ENCODE results near the gene ATAD3B. TPM values are rescaled to one million over a fixed set of nuclear protein-coding genes. Genes with fewer than 3 reads are reported as not detected.

Gene ATAD3B
- total RNA-seq, 2 experiments from 2014 or later = 75.7 to 77.4 TPM

DNA sequence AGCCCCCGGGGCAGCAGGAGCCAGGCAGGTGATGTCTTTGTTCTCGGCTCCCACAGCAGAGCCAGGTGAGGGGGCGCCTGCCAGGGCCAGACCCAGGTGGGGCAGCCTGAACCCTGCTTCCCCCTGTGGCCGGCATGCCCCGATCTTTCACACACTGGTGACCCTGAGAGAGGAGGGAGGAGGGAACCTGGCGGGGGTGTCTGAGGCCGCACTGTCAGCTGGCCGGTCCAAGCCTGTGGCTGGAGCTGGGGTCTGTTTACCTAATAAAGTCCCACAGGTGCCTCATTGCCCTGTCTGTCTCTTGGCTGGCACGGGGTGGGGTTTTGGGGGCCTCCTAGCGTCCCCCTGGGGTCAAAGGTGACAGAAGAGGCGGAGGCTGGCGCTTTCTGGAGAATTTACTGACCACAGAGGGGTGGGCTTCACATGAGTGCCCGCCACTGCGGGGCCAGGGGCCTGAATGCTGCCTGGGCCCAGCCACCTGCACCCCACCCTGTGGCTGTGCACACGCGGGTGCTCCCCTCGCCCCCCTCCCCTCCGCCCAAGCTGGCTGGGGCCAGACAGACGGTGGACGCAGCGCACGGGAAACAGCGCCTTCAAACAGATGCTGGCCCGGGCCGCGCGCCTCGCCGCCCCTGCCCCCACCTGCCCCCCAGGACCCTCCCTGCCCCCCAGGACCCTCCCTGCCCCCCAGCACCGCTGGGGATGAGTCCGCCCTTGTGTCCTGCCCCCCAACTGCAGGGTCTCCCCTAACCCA, 63.0 kb downstream of the ATAD3B start:
- no peaks in the 10 kb centered on the region for H3K27me3 Mint-ChIP-seq
- no peak overlapping the region for H3K27ac Mint-ChIP-seq
- DNase-seq = no peak
- H3K4me3 Mint-ChIP-seq = no peak overlapping the region
- H3K36me3 Mint-ChIP-seq = peaks cover 29% of the 10 kb centered on the region
- peaks cover 7% of the 10 kb centered on the region for H3K9me3 Mint-ChIP-seq
- H3K4me1 Mint-ChIP-seq = peaks cover 1% of the 10 kb centered on the region

DNA sequence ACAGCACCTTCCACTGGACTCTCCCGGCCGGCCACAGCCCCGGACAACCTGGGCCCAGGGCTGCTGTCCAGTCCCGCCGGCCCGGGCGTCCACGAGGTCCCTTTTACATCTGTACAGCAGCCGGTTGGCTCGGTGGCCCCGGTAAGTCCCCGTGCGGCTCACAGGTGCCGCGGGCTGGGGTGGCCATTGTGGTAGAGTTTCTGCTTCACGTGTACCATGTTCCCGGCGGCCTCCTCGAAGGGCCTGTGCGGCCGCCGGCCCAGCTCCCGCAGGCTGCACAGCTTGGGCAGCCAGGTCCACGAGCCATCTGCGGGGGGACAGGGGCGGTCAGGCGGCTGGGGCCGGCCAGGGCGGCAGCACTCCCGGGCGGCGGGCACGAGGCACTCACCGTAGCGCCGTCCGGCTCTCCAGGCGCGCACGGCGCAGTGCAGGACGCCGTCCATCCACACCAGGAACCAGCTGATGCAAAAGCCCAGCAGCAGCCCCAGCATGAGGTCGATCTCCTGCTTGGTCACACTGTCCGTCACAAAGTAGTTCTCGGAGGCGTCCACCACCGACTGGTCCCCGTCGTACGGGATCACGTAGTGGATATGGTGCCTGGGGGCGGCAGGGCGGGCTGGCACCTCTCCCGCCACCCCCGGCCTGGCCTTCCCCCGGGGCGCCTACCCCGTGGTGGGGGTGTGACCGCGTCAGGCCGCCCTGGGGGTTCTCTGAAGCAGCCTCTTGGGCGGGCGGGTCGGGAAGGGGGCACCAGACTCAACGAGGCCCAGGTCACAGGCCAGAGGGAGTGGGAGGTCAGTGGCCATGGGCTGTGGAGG, 63.8 kb downstream of the ATAD3B start:
- Mint-ChIP-seq H3K27me3 (no peaks in the 10 kb centered on the region), H3K36me3 (peaks cover 20% of the 10 kb centered on the region), H3K4me3 (no peak overlapping the region), H3K4me1 (peaks cover 1% of the 10 kb centered on the region), H3K9me3 (peaks cover 7% of the 10 kb centered on the region), H3K27ac (no peak overlapping the region)
- no peak for DNase-seq

- peaks cover 14% of the 10 kb centered on the region for H3K36me3 Mint-ChIP-seq
- H3K4me3 Mint-ChIP-seq = no peak overlapping the region
- H3K27ac Mint-ChIP-seq = no peak overlapping the region
- peaks cover 1% of the 10 kb centered on the region for H3K4me1 Mint-ChIP-seq
- no peak for DNase-seq
- peaks cover 5% of the 10 kb centered on the region for H3K9me3 Mint-ChIP-seq
- no peaks in the 10 kb centered on the region for H3K27me3 Mint-ChIP-seq
These were observed 64.7 kb downstream of the ATAD3B start for GRCh38 chr1:1536019-1536937.

GRCh38 chr1:1536938-1537546, 65.5 kb downstream of the ATAD3B start:
- H3K4me3 Mint-ChIP-seq = no peak overlapping the region
- H3K9me3 Mint-ChIP-seq = peaks cover 1% of the 10 kb centered on the region
- H3K27me3 Mint-ChIP-seq = no peaks in the 10 kb centered on the region
- no peak overlapping the region for H3K27ac Mint-ChIP-seq
- DNase-seq = no peak
- H3K36me3 Mint-ChIP-seq = peaks cover 12% of the 10 kb centered on the region
- H3K4me1 Mint-ChIP-seq = peaks cover 1% of the 10 kb centered on the region

- Mint-ChIP-seq H3K9me3 (no peaks in the 10 kb centered on the region), H3K27ac (no peak overlapping the region), H3K36me3 (peaks cover 5% of the 10 kb centered on the region), H3K27me3 (no peaks in the 10 kb centered on the region), H3K4me3 (no peak overlapping the region), H3K4me1 (peaks cover 1% of the 10 kb centered on the region)
- DNase-seq = no peak
These were observed 66.2 kb downstream of the ATAD3B start for GRCh38 chr1:1537626-1538250.

DNA sequence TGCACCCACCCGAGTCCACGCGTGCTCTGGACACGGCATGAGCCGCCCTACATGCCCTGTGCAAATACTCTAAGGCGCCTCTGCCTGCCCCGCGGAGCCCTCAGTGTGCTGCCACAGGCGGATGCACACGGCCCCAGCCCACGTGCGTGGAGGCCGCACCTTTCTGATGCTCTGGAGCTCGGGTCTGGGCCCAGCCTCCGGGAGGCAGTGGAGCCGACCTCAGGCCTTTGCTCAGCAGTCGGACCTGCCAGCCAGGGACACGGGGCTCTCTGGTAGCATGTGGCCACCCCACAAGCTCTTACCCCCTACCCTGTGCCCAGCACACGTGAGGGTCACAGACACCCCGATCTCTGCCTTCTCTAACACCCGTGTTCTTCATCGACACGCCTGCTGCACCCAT, 66.8 kb downstream of the ATAD3B start:
- Mint-ChIP-seq H3K9me3 (no peaks in the 10 kb centered on the region), H3K27ac (no peak overlapping the region), H3K36me3 (peaks cover 6% of the 10 kb centered on the region), H3K4me1 (peaks cover 1% of the 10 kb centered on the region), H3K27me3 (no peaks in the 10 kb centered on the region), H3K4me3 (no peak overlapping the region)
- DNase-seq = no peak

GRCh38 chr1:1538989-1539309, 67.4 kb downstream of the ATAD3B start:
- Mint-ChIP-seq H3K27me3 (no peaks in the 10 kb centered on the region), H3K4me3 (no peak overlapping the region), H3K9me3 (no peaks in the 10 kb centered on the region), H3K27ac (no peak overlapping the region), H3K36me3 (peaks cover 6% of the 10 kb centered on the region), H3K4me1 (peaks cover 1% of the 10 kb centered on the region)
- DNase-seq = no peak

GRCh38 chr1:1539310-1540089, 67.9 kb downstream of the ATAD3B start:
- no peaks in the 10 kb centered on the region for H3K9me3 Mint-ChIP-seq
- no peak overlapping the region for H3K27ac Mint-ChIP-seq
- peaks cover 6% of the 10 kb centered on the region for H3K36me3 Mint-ChIP-seq
- H3K27me3 Mint-ChIP-seq = no peaks in the 10 kb centered on the region
- peak overlapping the region; percentile 71 for H3K4me3 Mint-ChIP-seq
- DNase-seq = no peak
- peaks cover 1% of the 10 kb centered on the region for H3K4me1 Mint-ChIP-seq

DNA sequence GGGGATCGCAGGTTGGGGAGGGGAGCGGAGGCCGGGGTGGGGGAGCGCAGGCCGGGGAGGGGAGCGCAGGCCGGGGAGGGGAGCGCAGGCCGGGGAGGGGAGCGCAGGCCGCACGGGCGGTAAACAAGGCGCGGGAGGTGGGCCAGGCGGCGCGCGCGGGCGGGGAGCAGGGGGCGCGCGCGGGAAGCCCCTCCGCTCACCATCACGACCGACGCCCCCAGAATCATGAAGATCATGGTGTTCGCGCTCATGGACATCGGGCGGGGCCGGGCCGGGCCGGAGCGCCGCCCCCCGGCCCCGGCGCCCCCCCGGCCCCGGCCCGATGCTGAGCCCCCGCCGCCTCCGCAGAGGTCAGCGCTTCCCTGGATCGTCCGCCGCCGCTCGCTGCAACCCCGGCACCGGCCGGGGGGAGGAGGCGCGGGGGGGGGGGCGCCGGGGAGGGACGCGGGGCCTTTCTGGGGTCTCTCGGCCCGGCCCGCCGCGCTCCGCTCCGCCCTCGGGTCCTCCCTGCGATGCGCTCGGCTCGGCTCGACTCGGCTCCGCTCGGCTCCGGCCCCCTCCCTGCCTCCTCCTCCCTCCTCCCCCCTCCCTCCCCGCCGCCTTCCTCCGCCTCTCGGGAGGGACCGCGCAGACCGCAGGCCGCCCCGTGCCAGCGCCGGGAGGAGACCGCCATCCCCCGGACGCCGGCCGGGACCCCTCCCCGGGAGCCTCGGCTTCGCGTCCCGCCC, 68.7 kb downstream of the ATAD3B start, which contains the start of gene TMEM240:
TSS of gene TMEM240 (minus strand) at position 535 of the 728 bp plus-strand sequence. CDS start at position 257, 278 bp downstream.
- Mint-ChIP-seq H3K4me3 (peak within 1 kb of the TSS; percentile 71), H3K27me3 (no peaks in the 10 kb centered on the region), H3K4me1 (peaks cover 1% of the 10 kb centered on the region), H3K27ac (no peak within 1 kb of the TSS), H3K9me3 (no peaks in the 10 kb centered on the region), H3K36me3 (peaks cover 6% of the 10 kb centered on the region)
- peak; percentile 63 for DNase-seq

DNA sequence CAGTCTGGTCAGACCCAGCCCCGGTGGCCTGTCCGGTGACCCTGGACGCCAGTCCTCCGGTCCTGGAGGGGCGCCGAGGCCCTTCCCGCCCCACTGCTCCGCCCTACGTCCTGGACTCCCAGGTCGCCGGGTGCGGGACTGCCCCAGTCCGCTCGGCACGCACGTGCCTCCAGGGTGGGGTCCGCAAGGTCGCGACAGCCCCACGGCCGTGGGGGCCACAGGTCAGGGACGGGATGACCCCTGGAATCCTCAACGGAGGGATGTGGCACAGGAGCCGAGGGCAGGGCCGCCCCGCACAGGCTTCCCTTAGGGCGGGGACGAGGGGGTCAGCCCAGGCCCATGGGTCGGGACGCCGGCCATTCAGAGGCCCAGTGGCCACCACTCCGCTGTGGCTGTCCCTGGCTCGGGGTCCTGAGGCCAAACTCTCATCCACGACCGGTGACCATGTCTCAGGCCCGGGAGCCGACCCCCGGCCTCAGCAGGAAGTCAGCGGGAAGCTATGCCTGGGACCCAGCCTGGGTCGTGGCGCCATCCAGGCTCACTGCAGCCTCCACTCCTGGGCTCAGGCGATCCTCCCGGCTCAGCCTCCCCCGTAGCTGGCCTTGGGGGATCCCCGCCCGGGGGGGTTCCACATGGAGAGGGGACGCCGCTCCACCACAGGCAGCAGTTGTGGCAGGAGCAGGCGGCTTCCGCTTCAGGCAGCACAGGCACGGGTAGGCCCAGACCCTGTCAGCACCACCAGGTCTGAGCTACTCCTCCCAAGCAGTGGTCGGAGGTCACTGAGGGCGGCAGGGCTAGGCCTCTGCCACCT, 69.5 kb downstream of the ATAD3B start:
- H3K4me1 Mint-ChIP-seq = peaks cover 1% of the 10 kb centered on the region
- no peaks in the 10 kb centered on the region for H3K9me3 Mint-ChIP-seq
- DNase-seq = no peak
- no peak overlapping the region for H3K4me3 Mint-ChIP-seq
- H3K27ac Mint-ChIP-seq = no peak overlapping the region
- no peaks in the 10 kb centered on the region for H3K27me3 Mint-ChIP-seq
- peaks cover 6% of the 10 kb centered on the region for H3K36me3 Mint-ChIP-seq

GRCh38 chr1:1541956-1542765, 70.6 kb downstream of the ATAD3B start:
- Mint-ChIP-seq H3K27ac (no peak overlapping the region), H3K27me3 (no peaks in the 10 kb centered on the region), H3K36me3 (peaks cover 6% of the 10 kb centered on the region), H3K9me3 (no peaks in the 10 kb centered on the region), H3K4me3 (no peak overlapping the region), H3K4me1 (peaks cover 1% of the 10 kb centered on the region)
- DNase-seq = no peak
